LNCaP clone FGC (cell line): ENCODE data around the gene KIAA1958.

Experiments used
- DNase-seq: peaks from one replicate; pipeline ENCODE4 v3.0.0-alpha.2; 2011; ENCODE audit warnings: low read depth
- H3K4me3 ChIP-seq: 2 replicates; pipeline ENCODE4 v1.5.1; 2011; ENCODE audit warnings: mild to moderate bottlenecking, low read depth, low read length, control low read depth
- TF ChIP-seq, protein P1 (sequence below): IDR thresholded peaks from 2 replicates; pipeline ENCODE4 v1.5.1; 2012; ENCODE audit warnings: mild to moderate bottlenecking; ENCODE audit not compliant: control insufficient read depth, insufficient read depth; ENCODE audit errors: extremely low read depth

KIAA1958 gene

DNA sequence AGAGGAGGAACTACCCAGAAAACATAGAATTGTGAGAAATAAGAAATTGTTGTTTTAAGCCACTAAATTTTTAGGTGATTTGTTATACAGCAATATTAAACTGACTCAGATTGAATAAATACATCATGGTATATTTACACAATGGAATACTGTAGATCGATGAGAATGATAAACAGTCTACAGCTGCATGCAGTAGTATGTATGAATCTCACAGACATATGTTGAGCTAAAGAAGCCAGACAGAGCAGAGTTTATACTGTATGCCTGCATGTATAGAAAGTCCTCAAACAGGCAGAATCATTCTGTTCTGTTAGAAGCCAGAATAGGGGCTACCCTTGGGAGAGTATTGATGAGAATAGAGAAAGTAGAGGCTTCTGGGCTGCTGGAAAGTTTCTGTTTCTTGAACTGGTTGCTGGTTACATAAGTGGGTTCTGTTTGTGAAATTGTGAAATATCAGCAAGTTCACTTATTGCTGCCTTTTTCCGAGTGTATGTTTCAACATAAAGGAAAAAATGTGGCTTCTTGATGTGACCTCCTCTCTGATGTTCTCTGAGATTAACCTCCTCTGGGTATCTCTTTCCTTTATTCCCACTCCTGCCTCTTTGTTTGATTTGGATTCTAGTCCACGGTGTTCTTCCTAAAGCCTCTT, 9.6 kb downstream of the KIAA1958 start:
- TF ChIP-seq, protein P1, sequence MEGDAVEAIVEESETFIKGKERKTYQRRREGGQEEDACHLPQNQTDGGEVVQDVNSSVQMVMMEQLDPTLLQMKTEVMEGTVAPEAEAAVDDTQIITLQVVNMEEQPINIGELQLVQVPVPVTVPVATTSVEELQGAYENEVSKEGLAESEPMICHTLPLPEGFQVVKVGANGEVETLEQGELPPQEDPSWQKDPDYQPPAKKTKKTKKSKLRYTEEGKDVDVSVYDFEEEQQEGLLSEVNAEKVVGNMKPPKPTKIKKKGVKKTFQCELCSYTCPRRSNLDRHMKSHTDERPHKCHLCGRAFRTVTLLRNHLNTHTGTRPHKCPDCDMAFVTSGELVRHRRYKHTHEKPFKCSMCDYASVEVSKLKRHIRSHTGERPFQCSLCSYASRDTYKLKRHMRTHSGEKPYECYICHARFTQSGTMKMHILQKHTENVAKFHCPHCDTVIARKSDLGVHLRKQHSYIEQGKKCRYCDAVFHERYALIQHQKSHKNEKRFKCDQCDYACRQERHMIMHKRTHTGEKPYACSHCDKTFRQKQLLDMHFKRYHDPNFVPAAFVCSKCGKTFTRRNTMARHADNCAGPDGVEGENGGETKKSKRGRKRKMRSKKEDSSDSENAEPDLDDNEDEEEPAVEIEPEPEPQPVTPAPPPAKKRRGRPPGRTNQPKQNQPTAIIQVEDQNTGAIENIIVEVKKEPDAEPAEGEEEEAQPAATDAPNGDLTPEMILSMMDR = no peak
- H3K4me3 ChIP-seq = no peak overlapping the region
- DNase-seq = no peak

- no peak overlapping the region for H3K4me3 ChIP-seq
- DNase-seq = no peak
- TF ChIP-seq, protein P1 = no peak
These were observed 14.2 kb downstream of the KIAA1958 start for GRCh38 chr9:112500842-112501241.

DNA sequence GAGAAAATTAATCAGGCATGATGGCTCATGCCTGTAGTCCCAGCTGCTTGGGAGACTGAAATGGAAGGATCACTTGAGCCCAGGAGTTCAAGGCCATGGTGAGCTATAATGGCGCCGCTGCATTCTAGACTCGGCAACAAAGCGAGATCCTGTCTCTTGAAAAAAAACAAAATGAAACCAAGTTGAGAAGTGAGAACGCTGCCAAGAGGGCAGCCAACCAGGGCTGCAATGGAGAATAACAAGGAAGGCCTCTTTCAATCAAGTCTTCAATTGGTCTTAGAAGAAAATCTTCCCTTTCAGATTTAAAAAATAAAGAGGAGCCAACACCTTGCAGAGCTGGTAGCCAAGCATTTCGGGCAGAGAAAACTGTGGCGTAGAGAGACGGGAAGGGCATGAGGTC, 14.7 kb downstream of the KIAA1958 start:
- H3K4me3 ChIP-seq = no peak overlapping the region
- DNase-seq = no peak
- TF ChIP-seq, protein P1 = no peak

- TF ChIP-seq, protein P1 = no peak
- no peak for DNase-seq
- peak overlapping the region; percentile 10; the same call in 1 of the 2 replicates for H3K4me3 ChIP-seq
These were observed 15.7 kb downstream of the KIAA1958 start for GRCh38 chr9:112502175-112502946.

- no peak overlapping the region; the same call in 1 of the 2 replicates for H3K4me3 ChIP-seq
- no peak for DNase-seq
- TF ChIP-seq, protein P1 = no peak
These were observed 16.5 kb downstream of the KIAA1958 start for GRCh38 chr9:112503170-112503569.

DNA sequence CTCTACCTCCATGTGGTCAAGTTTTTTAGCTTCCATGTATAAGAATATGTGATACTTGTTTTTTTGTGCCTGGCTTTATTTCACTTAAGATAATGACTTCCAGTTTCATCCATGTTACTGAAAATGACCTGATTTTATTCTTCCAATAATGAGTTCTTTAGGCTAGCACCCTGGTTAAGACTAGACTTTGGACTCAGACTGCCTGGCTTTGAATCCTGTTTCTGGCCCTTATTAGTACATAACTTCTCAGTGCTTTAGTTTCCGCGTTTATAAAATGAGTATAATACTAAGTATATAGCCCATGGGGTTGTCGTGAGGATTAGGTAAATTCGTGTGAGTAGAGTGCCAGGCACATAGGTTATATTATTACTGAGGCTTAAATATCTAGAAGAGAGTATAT, 18.5 kb downstream of the KIAA1958 start:
- DNase-seq = no peak
- H3K4me3 ChIP-seq = no peak overlapping the region
- TF ChIP-seq, protein P1 = no peak
